GM10847 (cell line): ENCODE measurements around the gene EPOP.

ENCODE experiments used
- POLR2A ChIP-seq: IDR thresholded peaks from 2 replicates; pipeline ENCODE4 v1.6.1; 2011; ENCODE audit not compliant: insufficient read length; ENCODE audit errors: extremely low read depth

Gene EPOP

GRCh38 chr17:38709864-38710603 lies 35.3 kb upstream of the EPOP start:
- no peak for TF ChIP-seq POLR2A

GRCh38 chr17:38709104-38709820 lies 34.5 kb upstream of the EPOP start:
- no peak for TF ChIP-seq POLR2A

- no peak for TF ChIP-seq POLR2A
These were observed 33.1 kb upstream of the EPOP start for GRCh38 chr17:38707678-38708351.

GRCh38 chr17:38706505-38707216 lies 31.9 kb upstream of the EPOP start:
- TF ChIP-seq POLR2A, result no peak

- no peak for TF ChIP-seq POLR2A
These were observed 31.2 kb upstream of the EPOP start for GRCh38 chr17:38705803-38706504.

DNA sequence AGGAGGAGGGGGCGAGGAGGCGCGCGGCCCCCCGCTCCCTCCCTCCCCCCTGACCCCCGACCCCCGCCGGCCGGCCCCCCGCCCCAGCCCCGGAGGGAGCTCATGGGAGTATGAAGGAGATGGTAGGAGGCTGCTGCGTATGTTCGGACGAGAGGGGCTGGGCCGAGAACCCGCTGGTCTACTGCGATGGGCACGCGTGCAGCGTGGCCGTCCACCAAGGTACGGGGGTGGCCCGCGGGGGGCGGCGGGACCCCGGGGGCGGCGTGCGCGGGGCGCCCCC lies 30.7 kb upstream of the EPOP start:
- no peak for TF ChIP-seq POLR2A

DNA sequence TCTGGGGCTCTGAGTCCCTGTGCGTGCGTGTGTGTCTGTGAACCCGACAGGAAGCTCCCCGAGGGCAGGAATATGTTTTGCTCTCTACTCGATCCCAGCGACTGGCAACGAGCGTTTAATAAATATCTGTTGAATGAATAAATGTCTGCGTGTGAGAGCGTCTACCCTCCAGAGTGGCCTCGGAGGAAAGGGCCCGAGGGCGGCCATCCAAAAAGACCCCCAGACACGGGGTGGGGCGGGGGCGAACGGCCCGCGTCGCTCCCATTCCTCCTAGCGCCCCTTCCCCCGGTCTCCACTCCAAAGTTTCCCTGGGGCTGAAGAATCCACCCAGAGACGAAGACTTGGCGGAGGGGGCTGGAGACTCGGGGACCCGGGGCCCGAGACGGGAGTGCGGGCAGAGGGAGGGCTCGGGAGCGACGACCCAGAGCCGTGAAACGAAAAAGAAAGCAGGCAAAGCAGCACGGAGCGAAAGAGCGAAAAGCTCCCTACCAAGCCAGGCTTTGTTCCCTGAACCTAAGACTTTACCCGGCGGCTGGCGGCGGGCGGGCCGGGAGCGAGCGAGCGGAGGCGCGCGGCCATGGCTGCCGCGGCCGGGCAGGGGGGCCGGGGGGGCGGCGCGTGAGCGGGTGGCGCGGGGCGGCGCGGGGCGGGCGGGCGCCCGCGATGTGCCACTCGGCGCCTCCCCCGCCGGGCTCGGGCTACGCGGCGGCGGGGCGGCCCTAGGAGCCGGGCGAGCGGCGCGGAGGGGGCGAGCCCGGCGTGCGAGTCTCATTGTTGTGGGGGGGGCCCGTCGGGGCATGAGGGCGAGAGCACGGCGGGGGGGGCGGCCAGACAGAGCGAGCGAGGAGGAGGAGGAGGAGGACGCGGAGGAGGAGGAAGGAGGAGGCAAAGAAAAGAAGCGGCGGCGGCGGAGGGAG lies 30.1 kb upstream of the EPOP start, which contains the start of gene MLLT6:
Gene MLLT6, plus strand, starts transcription at position 668 of the 917 bp plus-strand sequence. CDS start 360 bp downstream, outside the sequence.
- peak; percentile 31 for TF ChIP-seq POLR2A

DNA sequence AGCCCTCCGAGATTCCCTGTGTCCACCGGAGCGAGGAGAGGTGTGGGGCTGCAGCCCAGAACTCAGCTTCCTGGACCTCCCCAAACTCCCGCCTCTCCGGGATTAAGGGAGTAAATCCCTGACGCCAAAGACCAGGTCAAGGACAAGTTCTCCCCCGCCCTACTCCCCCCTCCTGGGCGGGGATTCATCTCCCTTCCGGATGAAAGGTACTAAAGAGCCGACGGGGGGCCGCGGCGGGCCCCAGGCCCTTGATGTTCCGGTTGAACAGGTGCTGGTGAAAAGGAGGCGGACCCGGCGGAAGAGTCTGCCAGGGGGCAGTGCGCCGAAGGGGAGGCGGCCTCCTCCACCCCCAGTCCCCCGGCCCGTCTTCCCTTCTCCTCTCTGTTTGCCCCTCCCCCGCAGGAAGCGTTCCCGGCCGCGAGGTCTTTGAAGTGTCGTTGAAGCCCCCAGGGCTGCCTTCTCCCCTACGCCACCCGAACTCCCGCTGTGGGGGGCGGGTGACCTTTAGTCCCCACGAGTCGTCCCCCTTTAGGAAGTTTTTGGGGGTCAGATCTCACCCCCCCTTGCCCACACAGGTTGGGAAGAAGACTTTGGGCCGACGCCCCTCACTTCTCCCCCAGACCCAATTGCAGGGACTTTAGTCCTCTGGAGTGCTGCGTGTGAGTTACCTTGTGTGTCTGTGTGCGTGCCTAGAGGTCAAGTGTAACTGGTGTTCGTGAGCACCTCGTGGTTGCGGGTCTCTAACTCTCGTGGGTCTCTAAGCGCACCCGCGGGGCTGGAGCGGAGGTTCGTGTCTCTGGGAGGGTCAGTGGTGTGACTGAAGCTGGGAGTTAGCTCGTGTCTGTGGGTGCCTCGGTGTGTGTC lies 29.2 kb upstream of the EPOP start:
- peak; percentile 33 for TF ChIP-seq POLR2A

- TF ChIP-seq POLR2A, result peak; percentile 17
These were observed 28.4 kb upstream of the EPOP start for GRCh38 chr17:38702916-38703741.

DNA sequence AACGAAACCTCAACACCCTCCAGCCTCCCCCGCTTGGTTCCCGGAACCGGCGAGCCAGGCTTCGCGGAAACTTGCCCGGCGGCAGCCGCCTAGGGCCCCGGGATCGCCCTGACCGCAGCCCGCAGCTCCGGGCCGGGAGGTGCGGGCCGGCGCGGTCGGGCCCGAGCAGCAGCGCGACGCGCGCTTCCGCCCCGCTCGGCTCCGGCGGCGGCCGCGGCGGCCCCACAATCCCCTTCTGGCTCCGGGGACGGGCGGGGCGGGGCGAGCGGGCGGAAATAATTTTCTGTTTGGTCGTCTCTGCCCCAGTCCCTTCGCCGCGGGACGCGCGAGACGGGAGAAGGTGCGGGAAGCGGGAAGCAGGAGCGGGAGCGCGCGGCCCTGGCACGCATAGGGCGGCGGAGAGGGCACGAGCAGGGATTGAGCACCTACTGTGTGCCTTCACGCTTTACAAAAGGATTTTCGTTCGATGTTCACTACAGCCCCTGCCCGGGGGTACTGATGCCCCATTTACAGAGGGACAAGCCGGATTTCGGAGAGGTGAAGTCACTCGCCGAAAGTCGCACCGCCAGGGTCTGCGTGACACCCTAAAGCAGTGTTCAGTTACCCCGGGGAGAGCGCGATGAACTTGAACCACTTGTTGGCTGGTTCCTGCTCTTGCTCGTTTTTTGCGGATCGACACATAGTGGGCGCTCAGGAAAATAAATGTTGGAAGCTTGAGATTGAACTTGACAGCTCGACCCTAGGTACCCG lies 27.6 kb upstream of the EPOP start:
- peak; percentile 77 for TF ChIP-seq POLR2A

DNA sequence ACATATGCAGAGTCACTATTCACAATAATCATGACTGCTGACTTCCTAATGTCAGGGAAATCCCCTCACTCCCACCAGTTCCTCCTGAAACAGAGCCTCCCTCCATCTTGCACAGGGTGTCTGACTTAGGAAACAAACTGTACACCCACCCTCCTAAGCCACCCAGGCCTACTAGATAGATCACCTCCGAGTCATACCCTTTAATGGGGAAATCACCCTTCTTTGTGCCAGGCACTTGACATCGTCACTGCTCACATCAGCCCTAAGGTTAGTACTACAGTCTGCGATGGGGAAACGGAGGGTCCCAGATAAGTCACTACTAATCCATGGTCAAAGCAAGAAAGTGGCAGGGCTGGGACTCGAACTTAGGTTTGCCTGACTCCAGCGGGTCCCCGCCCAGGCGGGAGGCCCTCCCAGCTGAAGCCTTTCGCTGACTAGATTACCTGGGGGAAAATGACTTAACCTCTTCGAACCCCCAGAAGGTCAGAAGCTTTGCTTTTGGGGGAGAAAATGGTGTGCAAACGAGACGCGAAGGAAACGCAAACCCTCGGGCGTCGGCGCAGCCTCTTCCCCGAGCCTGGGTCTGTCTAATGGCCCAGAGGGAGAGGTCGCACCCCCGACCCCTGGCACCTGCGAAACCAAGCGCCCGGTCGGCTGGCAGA lies 26.9 kb upstream of the EPOP start:
- TF ChIP-seq POLR2A, result no peak
